ENCODE measurements around the gene FIGNL1.

FIGNL1 gene

GRCh38 chr7:50431722-50432305 is 18.3 kb downstream of the FIGNL1 start:
- H3K4me3 ChIP-seq (ENCODE audit: low read depth, low read length), result no peak overlapping the region
- TF ChIP-seq, protein P1, sequence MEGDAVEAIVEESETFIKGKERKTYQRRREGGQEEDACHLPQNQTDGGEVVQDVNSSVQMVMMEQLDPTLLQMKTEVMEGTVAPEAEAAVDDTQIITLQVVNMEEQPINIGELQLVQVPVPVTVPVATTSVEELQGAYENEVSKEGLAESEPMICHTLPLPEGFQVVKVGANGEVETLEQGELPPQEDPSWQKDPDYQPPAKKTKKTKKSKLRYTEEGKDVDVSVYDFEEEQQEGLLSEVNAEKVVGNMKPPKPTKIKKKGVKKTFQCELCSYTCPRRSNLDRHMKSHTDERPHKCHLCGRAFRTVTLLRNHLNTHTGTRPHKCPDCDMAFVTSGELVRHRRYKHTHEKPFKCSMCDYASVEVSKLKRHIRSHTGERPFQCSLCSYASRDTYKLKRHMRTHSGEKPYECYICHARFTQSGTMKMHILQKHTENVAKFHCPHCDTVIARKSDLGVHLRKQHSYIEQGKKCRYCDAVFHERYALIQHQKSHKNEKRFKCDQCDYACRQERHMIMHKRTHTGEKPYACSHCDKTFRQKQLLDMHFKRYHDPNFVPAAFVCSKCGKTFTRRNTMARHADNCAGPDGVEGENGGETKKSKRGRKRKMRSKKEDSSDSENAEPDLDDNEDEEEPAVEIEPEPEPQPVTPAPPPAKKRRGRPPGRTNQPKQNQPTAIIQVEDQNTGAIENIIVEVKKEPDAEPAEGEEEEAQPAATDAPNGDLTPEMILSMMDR (IDR thresholded peaks at IDR 0.05; ENCODE audit: low read depth, low read length), result no peak
- TF ChIP-seq POLR2A (IDR thresholded peaks at IDR 0.05; ENCODE audit: extremely low read depth, insufficient read length) (no peak), MYC (IDR thresholded peaks at IDR 0.05; ENCODE audit: low read depth, low read length) (no peak)
- TF ChIP-seq, protein P2, sequence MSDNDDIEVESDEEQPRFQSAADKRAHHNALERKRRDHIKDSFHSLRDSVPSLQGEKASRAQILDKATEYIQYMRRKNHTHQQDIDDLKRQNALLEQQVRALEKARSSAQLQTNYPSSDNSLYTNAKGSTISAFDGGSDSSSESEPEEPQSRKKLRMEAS (IDR thresholded peaks at IDR 0.05; ENCODE audit: low read depth, low read length), result no peak
- no peak for DNase-seq (ENCODE audit: low read depth)

DNA sequence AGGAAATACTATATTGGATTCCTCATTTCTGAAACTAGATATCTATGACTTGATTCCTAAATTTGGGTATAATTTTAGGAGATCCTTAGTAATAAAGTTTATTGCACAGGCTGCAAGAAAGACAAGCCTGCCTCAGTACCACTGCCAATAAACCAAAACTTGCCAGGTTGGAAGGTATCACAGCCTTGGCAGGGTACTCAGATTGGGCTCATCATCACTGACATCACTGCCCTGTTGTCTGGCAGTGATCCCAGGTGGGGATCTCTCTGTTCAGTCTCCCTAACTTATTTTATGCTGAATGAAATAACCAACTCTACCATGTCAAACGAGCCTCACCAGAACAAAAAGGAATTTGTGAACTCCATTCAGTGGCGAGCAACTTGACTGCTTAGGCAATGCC is 18.8 kb downstream of the FIGNL1 start:
- no peak for DNase-seq (ENCODE audit: low read depth)
- TF ChIP-seq MYC (IDR thresholded peaks at IDR 0.05; ENCODE audit: low read depth, low read length), result no peak
- no peak for TF ChIP-seq POLR2A (IDR thresholded peaks at IDR 0.05; ENCODE audit: extremely low read depth, insufficient read length)
- TF ChIP-seq, protein P1 (IDR thresholded peaks at IDR 0.05; ENCODE audit: low read depth, low read length), result no peak
- TF ChIP-seq, protein P2 (IDR thresholded peaks at IDR 0.05; ENCODE audit: low read depth, low read length), result no peak

GRCh38 chr7:50428911-50429310 is 21.2 kb downstream of the FIGNL1 start:
- no peak for DNase-seq (ENCODE audit: low read depth)
- H3K4me3 ChIP-seq (ENCODE audit: low read depth, low read length), result no peak overlapping the region
- TF ChIP-seq POLR2A (IDR thresholded peaks at IDR 0.05; ENCODE audit: extremely low read depth, insufficient read length) (no peak), MYC (IDR thresholded peaks at IDR 0.05; ENCODE audit: low read depth, low read length) (no peak)
- TF ChIP-seq, protein P1 (IDR thresholded peaks at IDR 0.05; ENCODE audit: low read depth, low read length), result no peak
- TF ChIP-seq, protein P2 (IDR thresholded peaks at IDR 0.05; ENCODE audit: low read depth, low read length), result no peak

More for the DNA sequence above, 18.8 kb downstream of the FIGNL1 start:
- no peak overlapping the region for H3K4me3 ChIP-seq (ENCODE audit: low read depth, low read length)

GRCh38 chr7:50427518-50427917 is 22.6 kb downstream of the FIGNL1 start:
- no peak for DNase-seq (ENCODE audit: low read depth)
- TF ChIP-seq MYC (IDR thresholded peaks at IDR 0.05; ENCODE audit: low read depth, low read length) (no peak), POLR2A (IDR thresholded peaks at IDR 0.05; ENCODE audit: extremely low read depth, insufficient read length) (no peak)
- TF ChIP-seq, protein P2 (IDR thresholded peaks at IDR 0.05; ENCODE audit: low read depth, low read length), result no peak
- H3K4me3 ChIP-seq (ENCODE audit: low read depth, low read length), result no peak overlapping the region

DNA sequence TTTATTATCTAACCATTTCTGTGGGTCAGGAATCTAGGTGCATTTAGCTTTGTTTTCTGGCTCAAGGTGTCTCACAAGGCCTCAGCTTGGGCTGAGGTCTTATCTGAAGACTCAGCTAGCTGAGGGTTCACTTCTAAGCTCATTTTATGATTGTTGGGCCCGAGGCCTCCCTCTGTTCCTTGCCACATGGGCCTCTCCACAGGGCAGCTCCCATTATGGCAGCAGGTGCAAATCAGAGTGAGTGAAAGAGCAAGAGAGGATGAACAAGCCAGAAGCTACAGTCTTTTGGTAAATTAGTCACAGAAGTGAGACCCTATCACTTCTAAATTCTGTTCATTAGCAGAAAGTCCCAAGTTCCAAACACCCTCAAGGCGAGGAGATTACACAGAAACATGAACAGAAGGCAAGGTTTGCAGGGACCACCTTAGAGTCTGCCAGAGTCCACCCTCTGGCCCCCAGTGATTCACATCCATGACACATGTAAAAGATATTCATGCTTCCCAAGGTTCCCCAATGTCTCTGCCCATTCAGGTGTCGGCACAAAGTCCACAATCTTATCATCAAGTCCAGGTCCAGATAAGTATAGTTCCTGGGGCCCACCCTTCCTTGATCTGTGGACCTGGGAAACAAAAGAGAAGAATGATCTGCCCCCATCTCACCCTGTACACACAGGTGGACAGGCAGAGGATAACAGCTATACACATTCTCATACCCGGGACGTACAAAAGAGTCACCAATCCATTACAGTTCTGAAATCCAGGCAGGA is 23.7 kb downstream of the FIGNL1 start:
- no peak for DNase-seq (ENCODE audit: low read depth)
- no peak overlapping the region for H3K4me3 ChIP-seq (ENCODE audit: low read depth, low read length)
- TF ChIP-seq, protein P2 (IDR thresholded peaks at IDR 0.05; ENCODE audit: low read depth, low read length), result no peak
- TF ChIP-seq POLR2A (IDR thresholded peaks at IDR 0.05; ENCODE audit: extremely low read depth, insufficient read length) (no peak), MYC (IDR thresholded peaks at IDR 0.05; ENCODE audit: low read depth, low read length) (no peak)
- TF ChIP-seq, protein P1 (IDR thresholded peaks at IDR 0.05; ENCODE audit: low read depth, low read length), result no peak

- DNase-seq (ENCODE audit: low read depth), result no peak
- no peak overlapping the region for H3K4me3 ChIP-seq (ENCODE audit: low read depth, low read length)
- TF ChIP-seq, protein P2 (IDR thresholded peaks at IDR 0.05; ENCODE audit: low read depth, low read length), result no peak
- TF ChIP-seq MYC (IDR thresholded peaks at IDR 0.05; ENCODE audit: low read depth, low read length), result no peak
- TF ChIP-seq, protein P1 (IDR thresholded peaks at IDR 0.05; ENCODE audit: low read depth, low read length), result no peak
- TF ChIP-seq POLR2A (IDR thresholded peaks at IDR 0.05; ENCODE audit: extremely low read depth, insufficient read length), result no peak
Measured at GRCh38 chr7:50425318-50425717, 24.8 kb downstream of the FIGNL1 start.
